Activated CD8-positive, alpha-beta memory T cell treated with anti-CD3 and anti-CD28 coated beads, Interleukin-2, amount 50 U/mL, for 4 hours (primary cell): ENCODE results near the gene STX16.

Source experiments
- DNase-seq: peaks from one replicate; pipeline ENCODE4 v3.0.0-alpha.2; 2020

STX16 gene

GRCh38 chr20:58655328-58656107, 4.4 kb downstream of the STX16 start:
- DNase-seq, result no peak

GRCh38 chr20:58656831-58657230, 5.7 kb downstream of the STX16 start:
- no peak for DNase-seq

DNA sequence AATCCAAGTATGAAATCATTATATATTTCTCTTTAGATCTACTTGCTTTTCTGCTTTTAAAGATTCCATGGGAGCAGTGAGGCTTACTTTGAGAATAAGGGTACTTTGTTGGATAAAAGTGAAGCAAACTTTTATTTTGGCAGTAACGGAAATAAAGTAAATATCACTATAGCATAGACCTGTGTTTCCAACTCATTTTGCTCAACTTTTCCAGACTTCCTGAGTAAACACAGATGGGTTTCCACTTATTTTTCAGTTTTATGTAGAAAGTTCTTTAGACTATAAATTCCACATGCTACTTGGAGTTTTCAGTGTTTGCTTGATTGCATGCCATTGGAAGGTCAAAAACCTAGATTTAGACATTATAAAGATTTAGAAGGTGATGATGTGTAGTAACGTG, 6.2 kb downstream of the STX16 start:
- DNase-seq, result no peak

DNA sequence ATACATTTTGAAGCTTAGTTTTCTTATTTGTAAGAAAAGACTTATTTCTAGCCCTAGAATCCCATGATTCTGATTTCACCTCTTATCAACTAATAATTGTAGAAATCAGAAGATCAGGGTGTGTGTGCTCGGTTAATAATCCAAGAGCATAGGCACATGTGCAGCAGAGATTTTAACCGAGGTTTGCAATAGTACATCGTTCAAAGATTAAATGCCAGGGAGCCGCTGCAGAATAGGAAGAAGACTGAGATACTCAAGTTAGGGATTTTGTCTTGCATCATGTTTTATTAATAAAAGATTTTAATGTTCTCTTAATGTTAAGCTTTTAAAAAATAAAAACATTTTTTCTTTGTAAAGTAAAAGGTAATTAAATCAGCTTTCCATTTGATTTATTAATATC, 6.9 kb downstream of the STX16 start:
- DNase-seq, result no peak

DNA sequence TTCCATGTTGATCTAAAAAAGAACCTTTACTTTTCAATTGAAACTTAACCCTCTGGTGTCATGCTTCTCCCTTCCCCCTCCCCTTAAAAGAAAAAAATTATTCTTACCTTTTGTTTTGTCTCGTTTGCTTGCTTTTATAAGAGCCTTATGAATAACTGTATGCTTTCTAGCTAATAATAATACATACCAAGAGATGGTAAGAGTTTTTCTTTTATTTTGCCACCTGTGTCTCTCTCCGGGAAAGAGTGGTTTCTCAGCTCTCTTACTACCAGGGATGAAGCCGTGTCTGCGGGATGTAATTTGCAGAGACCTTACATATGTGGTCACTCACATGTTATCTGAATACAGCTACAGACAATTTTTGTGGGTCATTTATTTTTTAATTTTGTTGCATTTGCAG, 7.7 kb downstream of the STX16 start:
- DNase-seq, result no peak

DNA sequence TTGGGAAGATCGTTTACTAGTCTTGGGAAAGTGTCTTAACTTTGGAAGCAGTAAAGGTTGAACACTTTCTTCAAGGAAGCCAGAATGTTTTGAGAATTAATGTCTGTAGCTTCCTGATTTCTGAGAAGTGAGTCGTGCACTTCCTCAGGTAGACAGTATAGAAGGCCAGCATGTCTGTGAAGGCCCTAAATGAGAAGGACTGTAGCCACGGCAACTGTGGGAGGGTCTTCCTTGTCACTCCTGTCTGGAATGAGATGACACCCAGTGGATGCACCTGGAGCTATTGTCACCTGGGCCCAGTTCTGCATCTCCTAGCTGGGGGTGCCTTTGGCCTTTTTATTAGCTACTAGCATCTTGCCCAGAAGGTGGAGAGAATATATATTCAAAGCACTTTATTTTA, 8.8 kb downstream of the STX16 start:
- no peak for DNase-seq

GRCh38 chr20:58660855-58661597, 9.9 kb downstream of the STX16 start:
- DNase-seq, result peak; percentile 51

GRCh38 chr20:58661598-58662473, 10.8 kb downstream of the STX16 start:
- no peak for DNase-seq

DNA sequence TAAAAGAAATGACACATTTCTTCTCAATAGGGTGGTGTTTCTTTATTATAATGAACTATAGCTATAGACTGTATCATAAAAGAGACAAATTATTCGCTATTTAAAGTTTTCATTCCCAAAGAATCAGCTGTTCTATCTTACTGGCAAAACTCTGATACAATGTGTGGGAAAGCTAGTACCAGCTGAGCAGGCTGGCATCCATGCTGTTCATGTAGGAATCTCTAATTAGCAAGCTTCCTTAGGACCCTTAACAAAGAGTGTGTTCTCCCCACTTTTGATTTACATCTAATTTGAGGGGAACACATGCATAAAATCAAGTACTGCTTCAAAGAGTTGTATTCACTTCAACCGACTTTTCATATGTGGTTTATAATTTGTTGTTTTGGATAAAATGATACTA, 13.2 kb downstream of the STX16 start:
- DNase-seq, result no peak

DNA sequence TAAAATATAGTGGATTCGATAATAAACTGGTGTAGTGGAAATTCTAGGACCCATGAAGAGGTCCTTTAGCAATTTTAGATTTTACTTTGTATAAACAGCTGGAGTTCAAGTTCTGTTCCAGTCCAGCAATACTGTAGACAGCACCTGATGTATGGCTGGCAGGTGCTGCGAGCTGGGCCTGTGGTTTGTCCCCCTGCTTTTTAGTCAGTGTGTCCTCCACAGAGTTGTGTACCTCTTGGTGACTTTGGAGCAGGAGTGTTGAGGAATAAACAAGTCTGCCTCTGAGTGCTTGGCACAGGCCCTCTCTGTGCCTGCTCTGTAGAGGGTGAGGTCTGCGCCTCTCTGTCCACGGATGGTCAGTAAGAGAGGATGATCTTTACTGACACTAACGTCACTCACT, 13.8 kb downstream of the STX16 start:
- DNase-seq, result no peak

DNA sequence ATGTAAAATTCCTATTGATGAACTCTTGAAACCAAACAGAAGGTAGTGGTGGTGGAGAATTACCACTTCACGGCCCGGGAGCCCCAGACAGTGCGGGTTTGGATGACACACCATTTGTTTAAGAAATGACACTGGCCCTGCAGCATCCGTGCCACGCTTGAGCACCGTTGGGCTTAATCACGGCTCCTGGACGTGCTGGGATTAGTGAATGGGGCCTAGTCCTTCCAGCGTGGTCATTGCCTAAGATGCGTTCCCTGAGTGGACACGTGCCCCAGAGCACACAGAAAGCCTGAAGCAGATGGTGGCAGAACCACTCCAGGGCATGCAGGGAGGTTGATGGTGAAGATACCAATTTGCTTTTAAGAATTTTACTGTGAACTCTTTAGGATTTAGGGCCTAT, 14.5 kb downstream of the STX16 start:
- DNase-seq, result no peak

DNA sequence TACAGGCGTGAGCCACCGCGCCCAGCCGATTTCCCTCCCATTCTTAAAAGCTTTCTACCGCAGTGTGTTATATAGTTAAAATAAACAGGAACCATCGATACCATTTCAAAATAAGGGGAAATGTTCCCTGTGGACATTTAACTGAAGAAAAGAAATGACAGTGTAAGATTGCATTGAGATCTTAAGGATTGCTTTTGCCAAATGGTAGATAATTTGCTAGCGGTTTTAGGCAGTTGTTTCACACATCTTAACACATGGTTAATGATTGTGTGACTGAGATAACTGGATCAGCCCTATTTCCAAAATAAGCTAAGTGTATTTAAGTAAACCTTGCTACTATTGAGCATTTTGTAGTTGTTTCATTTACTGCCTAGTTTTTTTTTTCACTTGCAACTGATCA, 15.6 kb downstream of the STX16 start:
- DNase-seq, result no peak

- DNase-seq, result no peak
Measured at GRCh38 chr20:58667975-58668374, 16.9 kb downstream of the STX16 start.

DNA sequence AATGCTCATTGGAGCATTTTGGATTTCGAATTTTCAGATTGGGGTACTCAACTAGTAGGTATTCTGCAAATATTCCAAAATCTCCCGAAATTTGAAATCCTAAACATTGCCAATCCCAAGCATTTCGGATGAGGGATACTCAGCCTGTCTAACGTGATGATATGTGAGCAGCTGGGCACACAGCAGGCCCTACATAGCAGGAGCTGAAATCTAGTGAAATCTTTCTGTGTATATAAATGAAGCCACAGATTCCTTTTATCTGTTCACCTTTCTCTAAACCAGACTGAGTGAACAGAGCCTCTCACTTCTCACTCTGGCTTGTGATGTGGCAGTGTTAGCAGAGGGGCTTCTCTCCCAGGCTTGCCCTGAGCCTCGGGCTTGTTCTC, 17.8 kb downstream of the STX16 start:
- no peak for DNase-seq

DNA sequence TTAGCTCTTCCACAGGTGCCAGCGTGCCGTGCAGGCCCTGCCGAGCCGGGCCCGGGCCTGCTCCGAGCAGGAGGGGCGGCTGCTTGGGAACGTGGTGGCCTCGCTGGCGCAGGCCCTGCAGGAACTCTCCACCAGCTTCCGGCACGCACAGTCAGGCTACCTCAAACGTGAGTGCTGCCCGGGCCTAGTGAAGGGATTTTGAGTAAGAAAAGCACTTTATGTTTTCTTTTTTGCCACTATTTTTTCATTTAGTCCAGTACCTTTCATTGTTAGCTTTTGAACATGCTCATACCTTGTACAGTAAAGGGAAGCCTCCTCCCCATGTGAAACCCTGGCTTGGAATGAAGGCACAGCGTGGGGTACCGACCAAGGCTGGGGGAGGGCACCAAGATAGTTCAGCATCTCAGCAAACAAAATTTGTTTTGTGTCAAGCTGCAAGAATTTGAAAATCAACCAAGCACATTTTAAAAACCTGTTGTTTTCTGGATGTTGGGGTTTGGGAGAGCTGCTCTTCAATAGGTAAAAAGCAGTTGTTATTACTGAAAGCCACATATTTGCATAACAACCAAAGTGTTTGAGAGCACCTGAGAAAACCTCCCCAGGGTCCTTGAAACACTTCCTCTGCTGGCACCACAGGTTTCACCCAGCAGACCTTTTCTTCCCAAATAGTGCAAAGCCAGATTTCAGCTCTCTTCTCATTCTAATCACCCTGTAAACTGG, 18.4 kb downstream of the STX16 start:
- DNase-seq, result no peak

GRCh38 chr20:58670102-58670501, 19.0 kb downstream of the STX16 start:
- DNase-seq, result no peak

- no peak for DNase-seq
Measured at GRCh38 chr20:58670659-58671058, 19.6 kb downstream of the STX16 start.

- DNase-seq, result no peak
Measured at GRCh38 chr20:58673119-58673518, 22.0 kb downstream of the STX16 start.

DNA sequence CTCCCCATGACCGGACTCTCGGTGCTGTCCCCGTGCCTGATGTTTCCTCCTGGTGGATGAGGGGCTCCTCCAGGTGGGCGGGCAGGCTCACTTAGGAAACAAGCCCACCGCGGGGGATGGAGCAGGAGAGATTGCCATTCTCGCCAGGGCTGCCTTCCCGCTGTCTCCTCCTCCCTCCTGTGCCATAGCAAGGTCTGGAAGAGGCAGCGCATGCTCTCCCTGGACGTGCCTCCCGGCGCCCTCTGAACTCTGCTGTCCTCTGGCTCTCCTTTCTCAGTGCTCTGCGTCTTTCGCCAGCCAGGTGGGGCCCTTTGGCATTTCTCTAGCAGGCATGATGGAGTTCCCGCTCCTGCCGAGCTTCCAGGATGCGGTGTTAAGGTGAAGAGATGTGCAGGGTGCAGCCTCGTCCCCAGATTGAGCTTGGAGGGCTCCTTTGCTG, 24.1 kb downstream of the STX16 start:
- DNase-seq, result no peak

- DNase-seq, result no peak
Measured at GRCh38 chr20:58675641-58676040, 24.6 kb downstream of the STX16 start.

DNA sequence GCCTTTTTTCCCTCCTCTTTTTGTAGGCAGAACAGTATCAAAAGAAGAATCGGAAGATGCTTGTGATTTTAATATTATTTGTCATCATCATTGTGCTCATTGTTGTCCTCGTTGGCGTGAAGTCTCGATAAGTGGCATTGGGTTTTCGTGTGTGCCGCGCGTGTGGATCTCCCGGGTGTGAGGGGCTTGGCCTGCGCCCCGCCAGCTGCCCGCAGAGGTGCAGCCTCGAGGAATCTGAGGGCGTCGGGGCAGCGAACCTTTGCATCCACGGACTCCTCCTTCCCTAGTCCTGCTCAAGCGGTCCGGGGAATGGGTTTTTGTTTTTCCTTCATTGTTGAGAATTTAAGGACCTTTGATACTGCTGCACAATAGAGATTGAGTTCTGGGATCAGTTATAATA, 25.1 kb downstream of the STX16 start:
- no peak for DNase-seq

DNA sequence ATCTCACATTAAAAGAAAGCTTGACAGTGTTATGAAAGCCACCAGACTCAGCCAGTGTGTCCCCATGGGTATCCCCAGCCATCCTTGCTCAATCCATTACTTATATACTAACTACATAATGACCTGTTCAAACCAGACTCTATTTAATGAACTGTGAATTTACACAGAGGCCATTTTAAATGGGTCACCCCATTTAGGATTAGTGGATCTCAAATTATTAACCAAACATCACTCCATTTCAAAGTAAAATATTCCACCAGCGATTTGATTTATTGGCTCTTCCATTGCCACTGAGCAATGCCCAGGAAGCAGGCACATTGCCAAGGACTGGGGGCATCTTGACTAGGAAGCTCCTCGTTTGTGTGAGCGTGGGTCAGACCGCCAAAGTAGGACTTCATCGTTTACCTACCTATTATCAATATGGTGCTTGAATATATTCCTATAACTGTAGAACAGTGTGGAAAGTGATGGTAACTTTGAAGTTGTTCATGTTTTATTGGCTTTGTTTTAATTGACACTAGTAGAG, 26.1 kb downstream of the STX16 start:
- DNase-seq, result no peak

DNA sequence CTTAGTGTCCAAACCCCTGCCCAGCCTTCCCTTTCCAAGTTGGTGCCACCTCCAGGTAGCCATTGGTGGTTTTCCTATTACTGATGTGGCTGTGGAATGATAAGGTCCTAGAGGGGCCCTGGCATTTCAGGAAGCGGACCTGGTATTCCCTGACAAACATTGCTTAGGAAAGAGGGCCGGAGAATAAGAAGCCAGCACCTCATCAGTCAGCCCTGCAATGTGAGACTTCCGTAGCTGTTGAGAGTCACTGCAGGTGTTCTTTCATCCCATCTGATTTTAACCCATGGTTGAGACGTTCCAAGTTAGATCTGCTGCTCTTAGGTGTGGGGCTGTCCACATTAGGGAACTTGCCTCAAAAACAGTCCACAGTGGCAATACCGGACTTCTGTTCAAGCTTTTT, 26.7 kb downstream of the STX16 start:
- DNase-seq, result no peak
